GM19328 (cell line): ENCODE data around the gene PLGRKT.
"Not testable (repeated sequence)": the region's sequence is repeated elsewhere in the genome, so short reads cannot be mapped to it uniquely, and the experiment has no call there.

Experiments
- ATAC-seq: cut with Tn5 transposase; IDR thresholded peaks from one replicate; pipeline ENCODE4 v1.9.1; 2021; ENCODE audit warnings: mild to moderate bottlenecking, moderate library complexity; ENCODE audit not compliant: unreplicated experiment

Gene PLGRKT

GRCh38 chr9:5388026-5388819 lies 49.5 kb downstream of the PLGRKT start:
- no peak for ATAC-seq

- ATAC-seq, result no peak
Observed at GRCh38 chr9:5384436-5384835, 53.3 kb downstream of the PLGRKT start.

GRCh38 chr9:5382479-5382878 lies 55.2 kb downstream of the PLGRKT start:
- no peak for ATAC-seq

GRCh38 chr9:5375790-5376477 lies 61.8 kb downstream of the PLGRKT start:
- no peak for ATAC-seq

GRCh38 chr9:5375091-5375490 lies 62.6 kb downstream of the PLGRKT start:
- no peak for ATAC-seq

GRCh38 chr9:5364294-5365024 lies 73.3 kb downstream of the PLGRKT start:
- peak; percentile 92 for ATAC-seq

GRCh38 chr9:5361326-5362010 lies 76.3 kb downstream of the PLGRKT start:
- no peak for ATAC-seq

GRCh38 chr9:5360341-5360740 lies 77.4 kb downstream of the PLGRKT start:
- ATAC-seq, result no peak

- ATAC-seq, result no peak
Observed at GRCh38 chr9:5357431-5358105, 80.2 kb downstream of the PLGRKT start.

- no peak for ATAC-seq
Observed at GRCh38 chr9:5355817-5356216, 81.9 kb downstream of the PLGRKT start.

- ATAC-seq, result no peak
Observed at GRCh38 chr9:5355226-5355625, 82.5 kb downstream of the PLGRKT start.

GRCh38 chr9:5354184-5354583 lies 83.5 kb downstream of the PLGRKT start:
- ATAC-seq, result no peak

- ATAC-seq, result no peak
Observed at GRCh38 chr9:5352637-5353248, 85.0 kb downstream of the PLGRKT start.

- ATAC-seq, result peak; percentile 100
Observed at GRCh38 chr9:5338992-5339981, 98.4 kb downstream of the PLGRKT start, which contains the start of gene RLN1. Gene RLN1, minus strand, starts transcription at chr9:5339876. Its CDS starts 130 bp downstream, at chr9:5339746.

GRCh38 chr9:5336688-5337087 lies 101.0 kb downstream of the PLGRKT start:
- no peak for ATAC-seq

- not testable (repeated sequence) for ATAC-seq
Observed at GRCh38 chr9:5331276-5331675, 106.4 kb downstream of the PLGRKT start.

- ATAC-seq, result no peak
Observed at GRCh38 chr9:5326893-5327548, 110.7 kb downstream of the PLGRKT start.

GRCh38 chr9:5326187-5326586 lies 111.5 kb downstream of the PLGRKT start:
- ATAC-seq, result no peak
